GM18909 (cell line): ENCODE measurements around the gene PRR19.
"Not testable (repeated sequence)": the region's sequence is repeated elsewhere in the genome, so short reads cannot be mapped to it uniquely, and the experiment has no call there.

Source experiments
- ATAC-seq: cut with Tn5 transposase; IDR thresholded peaks from one replicate; pipeline ENCODE4 v1.9.1; 2021; ENCODE audit warnings: mild to moderate bottlenecking; ENCODE audit not compliant: unreplicated experiment, poor library complexity

The PRR19 gene

DNA sequence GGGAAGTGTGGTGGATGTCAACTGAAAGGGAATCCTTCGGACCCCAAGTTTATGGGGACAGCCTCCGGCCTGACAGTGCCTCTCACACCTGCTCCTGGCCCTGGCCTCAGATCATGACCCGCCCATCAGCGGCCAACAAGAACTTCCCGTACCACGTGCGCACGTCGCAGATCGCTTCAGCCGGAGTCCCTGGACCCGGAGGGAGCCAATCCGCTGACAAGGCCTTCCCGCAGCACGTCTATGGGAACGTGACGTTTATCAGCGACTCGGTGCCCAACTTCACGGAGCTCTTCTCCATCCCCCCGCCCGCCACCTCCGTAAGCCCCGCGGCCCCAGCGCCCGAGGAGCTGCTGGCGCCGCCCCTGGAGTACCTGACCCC, 21.5 kb downstream of the PRR19 start:
- no peak for ATAC-seq

DNA sequence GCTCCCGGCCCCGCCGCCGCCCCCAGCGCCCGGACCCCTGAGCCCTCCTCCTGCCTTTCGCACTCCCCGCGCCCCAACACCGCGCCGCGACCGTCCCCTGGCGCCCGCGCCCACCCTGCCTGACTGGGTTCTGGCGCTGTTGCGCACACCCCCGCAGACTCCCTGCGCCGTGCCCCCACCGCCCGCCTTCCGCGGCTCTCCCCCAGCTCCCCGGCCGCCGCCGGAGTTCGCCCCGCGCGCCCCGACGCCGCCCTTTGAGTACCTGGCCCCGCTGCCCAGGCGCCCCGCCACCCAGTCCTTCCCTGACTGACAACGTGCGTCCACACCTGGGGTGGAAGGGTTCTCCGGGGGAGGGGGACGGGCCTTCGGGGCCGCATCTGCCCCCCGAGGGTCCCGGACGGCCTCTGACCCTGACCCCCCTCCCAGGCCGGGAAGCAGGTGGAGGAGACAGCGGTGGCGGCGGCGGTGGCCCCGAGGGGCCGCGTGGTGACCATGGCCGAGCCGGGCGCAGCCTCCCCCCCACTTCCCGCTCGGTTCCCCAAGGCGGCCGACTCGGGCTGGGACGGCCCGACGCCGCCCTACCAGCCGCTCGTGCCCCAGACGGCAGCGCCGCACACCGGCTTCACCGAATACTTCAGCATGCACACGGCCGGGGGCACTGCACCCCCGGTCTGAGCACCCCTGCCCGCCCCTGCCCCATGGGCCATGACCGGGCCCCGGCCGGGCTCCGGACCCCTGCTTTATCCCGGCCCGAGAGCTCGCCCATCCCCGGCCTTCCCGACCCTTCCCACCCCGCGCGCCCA, 22.1 kb downstream of the PRR19 start:
- ATAC-seq = no peak

DNA sequence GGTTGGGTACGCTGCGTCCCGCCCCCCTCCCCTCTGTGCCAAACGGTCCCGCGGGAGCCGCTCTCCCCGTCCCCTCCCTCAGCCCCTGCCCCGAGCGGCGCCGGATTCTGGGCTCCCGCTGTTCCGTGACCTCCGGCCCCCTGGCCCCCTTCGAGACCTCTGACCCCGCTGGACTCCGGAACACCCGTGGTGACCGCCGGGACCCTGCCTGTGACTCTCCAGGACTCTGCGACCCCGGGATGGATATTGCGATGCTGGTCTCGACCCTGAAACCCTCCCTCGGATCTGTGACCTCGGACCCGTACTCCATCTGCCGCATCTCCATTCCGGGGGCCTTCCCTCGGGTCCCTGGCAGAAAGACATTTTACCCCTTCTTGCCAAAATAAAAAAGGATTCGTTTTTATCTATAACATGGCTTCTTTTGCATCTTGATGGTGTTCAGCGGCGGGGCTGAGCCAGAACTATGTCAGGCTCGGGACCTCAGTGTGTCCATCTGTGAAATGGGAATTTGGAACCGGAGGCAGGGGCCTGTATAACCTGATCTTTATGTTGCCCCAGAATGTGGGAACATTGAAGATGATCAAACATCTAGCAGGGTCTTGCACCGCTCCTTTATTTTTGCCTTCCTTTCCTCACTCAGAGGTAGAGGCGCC, 22.8 kb downstream of the PRR19 start:
- ATAC-seq = no peak

DNA sequence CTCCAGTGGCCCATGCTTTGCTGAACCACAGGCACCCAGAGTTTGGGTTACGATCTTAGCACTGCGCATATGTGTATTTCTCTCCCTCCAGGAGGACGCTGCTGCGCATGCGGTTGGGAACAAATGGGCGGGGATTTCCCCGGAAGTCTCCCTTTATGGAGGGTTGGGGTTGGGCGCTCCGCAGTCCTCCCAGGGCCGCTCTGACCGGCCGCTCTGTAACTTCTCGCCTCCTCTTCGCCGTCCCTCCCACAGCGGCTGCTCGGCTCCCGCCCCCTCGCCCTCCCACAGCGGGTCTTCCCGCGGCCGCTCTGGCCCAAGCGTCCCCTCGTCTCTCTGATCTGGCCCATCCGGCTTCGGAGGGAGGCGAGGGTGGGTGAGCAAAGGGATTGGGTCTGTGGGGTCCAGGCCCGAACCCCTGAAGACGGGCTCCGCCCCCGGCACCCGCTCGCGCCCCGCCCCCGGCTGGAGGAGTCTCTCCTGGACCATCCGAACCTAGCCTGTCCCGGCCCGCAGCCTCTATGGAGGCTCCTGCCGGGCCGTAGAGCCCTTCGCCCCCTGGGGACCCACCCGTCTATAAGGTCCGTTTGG, 23.5 kb downstream of the PRR19 start, which contains the start of gene MEGF8:
Gene MEGF8 (plus strand): TSS at position 328 of the 588 bp plus-strand sequence. CDS start 609 bp downstream, outside the sequence.
- ATAC-seq = peak; percentile 92

DNA sequence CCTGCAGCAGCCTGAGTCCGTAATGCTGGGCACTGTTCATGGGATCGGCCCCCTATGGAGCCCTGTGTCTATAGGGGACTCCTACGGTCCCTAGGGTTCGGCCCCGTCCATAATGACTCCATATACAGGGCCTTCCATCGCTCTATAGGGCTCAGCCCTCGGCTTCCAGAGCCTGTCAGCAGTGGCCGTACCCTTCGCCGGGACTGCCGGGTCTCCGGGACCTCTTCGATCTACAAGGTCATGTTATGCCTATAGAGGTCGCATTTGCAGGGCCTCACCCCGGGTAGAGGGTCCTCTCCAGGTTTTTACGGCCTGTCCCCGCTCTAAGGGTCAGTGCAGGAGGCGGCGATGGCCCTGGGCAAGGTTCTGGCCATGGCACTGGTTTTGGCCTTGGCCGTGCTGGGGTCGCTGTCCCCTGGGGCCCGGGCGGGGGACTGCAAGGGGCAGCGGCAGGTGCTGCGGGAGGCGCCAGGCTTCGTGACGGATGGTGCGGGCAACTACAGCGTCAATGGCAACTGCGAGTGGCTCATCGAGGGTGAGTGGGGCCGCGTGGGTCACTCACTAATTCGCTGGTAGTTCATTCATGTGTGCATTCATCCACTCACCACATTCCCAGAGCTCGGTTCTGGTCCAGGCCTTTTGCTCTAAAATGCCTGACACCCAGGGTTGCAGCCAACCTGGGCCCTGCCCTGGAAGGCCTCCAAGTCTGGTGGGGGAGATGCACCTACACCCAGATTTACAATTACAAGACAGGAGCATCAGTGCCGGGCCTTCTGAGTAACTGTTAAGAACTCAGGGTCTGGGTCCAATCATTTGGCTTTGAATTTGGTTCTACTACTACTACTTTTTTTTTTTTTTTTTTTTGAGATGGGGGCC, 24.2 kb downstream of the PRR19 start:
- peak; percentile 14 for ATAC-seq

DNA sequence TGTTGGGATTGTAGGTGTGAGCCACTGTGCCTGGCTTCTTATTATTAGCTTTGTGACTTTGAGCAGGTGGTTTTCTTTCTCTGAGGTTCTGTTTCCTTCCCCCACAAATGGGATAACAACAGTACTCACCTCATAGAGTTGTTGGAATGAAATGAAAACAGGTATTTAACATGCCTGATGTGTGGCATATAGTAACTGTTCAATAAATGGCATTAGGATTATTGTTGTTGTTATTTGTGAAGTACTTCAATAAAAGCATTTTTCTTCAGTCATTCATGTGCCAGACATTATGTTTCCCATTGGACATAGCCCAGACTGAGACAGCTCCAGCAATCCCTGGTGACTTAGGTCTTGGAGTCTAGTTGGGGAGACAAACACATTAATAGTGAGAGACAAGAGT, 25.0 kb downstream of the PRR19 start:
- no peak for ATAC-seq

DNA sequence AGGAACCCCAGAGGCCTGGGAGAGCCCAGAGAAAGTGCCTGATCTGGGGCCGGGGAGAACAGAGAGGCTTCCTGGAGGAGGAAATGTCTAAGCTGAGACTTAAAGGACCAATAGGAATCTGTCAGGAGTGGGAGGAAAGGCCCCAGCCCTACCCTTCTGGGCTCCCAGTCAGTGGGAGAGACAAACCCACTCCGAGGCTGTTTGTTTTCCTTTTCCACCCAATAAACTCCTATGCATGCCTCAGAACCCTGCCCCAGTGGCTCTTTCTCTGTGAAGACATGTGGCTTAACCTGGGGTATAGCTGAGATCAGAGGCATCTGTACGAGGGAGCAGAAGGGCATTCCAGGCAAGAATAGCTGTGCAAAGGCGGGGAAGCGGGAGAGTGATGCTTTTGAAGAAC, 25.4 kb downstream of the PRR19 start:
- ATAC-seq = no peak

DNA sequence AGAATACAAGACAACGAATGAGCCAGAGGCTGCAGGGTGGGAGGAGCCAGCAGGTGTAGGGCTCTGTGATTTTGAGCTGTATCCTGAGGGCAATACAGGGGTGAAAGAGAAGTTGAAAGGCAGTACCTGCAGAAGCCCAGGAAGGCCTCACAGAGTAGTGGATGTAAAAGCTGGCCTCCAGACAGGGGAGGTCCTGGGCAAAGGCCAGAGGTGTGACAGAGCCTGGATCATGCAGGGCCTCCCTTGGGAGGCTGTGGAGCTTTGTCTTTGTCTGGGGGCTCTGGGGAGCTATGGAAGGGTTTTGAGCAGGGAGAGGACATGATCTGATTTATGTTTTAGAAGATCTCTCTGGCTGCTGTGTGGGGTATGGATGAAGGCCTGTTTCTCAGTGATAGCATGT, 26.2 kb downstream of the PRR19 start:
- ATAC-seq = no peak

DNA sequence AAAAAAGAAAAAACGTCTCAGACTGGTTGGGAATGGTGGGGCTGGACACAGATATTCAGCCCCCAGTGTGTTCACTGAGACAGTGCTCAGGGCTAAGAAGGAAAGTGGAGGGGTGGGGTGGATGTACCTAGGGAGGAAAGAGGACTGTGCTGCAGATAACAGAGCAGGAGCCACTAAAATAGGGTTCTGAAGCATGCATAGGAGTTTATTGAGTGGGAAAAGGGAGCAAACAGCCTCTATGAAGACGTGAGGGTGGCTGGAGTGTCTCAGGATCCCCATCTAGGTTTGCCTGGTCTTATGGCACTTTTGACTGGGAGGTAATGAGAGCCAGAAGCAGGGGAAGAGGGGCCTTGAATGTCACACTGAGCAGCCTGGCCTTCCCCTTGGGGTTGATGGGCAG, 26.9 kb downstream of the PRR19 start:
- no peak for ATAC-seq

DNA sequence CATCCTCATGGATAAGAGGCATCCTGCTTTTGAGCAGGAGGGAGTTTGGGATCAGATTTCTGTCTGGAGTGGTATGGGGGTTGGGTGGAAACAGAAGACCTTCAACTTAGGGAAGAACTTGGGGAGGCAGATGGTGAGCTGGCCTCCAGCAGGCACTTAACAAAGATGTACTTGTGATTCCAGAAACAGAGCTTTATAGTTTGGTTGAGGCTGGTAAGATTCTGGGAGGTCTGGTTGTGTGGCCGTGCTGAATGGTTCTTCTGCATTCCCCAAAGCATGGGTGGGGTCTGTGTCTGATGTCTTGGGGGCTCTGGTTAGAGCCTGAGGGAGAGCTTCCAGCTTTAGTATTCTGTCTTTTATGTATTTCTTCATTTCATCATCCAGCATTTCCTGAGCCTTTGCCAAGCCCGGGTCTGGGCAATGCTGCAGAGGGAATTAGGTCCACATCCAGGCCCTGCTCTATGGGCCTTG, 28.3 kb downstream of the PRR19 start:
- no peak for ATAC-seq

DNA sequence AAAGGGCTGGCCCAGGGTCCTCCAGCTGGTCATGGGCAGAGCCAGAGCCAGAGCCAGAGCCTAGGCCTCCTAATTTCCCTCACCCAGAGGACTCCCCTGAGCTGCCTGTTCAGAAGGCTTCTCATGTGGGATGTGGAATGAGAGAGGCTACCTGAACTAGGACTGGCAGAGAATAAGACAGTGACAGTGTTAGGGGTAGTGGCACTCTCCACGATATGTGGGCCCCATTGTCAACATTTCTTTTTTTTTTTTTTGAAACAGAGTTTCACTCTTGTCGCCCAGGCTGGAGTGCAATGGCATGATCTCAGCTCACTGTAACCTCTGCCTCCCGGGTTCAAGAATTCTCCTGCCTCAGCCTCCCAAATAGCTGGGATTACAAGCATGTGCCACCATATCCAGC, 29.4 kb downstream of the PRR19 start:
- ATAC-seq = not testable (repeated sequence)

DNA sequence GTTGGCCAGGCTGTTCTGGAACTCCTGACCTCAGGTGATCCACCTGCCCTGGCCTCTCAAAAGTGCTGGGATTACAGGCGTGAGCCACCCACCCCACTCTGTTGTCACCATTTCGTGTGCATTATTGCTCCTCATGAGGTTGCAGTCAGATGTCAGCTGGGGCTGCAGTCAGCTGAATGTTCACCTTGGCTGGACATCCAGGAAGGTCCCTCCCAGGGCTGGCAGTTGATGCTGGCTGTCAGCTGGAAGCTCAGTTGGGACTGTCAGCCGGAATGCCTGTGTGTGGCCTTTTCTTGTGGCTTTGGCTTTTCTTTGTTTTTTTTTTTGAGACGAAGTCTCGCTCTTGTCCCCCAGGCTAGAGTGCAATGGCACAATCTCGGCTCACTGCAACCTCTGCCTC, 30.1 kb downstream of the PRR19 start:
- ATAC-seq = no peak

DNA sequence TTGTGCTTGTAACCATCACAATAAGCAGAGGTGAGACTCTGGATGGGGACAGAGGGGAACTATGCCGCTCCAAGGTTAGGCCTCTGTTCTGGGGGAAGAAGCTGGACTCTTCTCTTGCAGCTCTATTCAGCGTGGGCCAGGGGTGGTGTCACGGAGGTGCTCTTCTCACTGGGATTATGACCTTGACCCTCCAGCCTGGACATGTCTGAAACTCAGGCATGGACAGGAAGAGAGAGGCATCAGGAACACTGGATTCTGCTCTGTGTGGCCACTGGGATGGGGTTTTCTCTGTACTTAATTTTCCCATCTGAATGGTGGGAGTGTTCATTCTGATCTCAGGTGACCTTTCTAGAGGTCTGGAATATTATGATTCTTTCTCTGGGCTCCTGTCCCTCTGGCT, 31.1 kb downstream of the PRR19 start:
- ATAC-seq = no peak

DNA sequence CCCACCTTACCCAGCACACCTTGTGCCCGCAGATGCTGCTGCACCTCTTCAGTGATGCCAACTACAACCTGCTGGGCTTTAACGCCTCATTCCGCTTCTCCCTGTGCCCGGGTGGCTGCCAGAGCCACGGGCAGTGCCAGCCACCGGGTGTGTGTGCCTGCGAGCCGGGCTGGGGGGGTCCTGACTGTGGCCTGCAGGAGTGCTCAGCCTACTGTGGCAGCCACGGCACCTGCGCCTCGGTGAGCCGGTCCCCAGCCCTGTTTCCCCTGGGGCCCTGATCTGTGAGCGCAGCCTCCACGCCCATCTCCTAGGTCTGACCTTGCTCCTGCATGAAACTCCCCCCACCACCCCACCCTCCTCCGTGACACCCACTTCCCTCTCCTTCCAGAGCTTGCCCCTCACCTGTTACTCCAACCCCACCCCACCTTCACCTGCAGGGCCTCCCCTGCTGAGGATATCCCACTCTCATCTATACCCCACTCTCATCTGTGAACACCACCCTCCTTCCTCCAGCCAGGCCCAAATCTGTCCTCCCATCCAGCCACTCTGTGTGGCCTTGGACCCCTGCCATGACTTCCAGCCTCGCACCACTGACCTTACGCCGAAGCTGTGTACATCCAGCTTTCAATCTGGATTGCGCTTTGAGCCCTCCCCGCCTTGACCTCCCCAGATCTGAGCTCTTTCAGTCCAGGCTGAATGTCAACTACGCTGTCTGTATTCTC, 32.2 kb downstream of the PRR19 start:
- ATAC-seq = no peak

DNA sequence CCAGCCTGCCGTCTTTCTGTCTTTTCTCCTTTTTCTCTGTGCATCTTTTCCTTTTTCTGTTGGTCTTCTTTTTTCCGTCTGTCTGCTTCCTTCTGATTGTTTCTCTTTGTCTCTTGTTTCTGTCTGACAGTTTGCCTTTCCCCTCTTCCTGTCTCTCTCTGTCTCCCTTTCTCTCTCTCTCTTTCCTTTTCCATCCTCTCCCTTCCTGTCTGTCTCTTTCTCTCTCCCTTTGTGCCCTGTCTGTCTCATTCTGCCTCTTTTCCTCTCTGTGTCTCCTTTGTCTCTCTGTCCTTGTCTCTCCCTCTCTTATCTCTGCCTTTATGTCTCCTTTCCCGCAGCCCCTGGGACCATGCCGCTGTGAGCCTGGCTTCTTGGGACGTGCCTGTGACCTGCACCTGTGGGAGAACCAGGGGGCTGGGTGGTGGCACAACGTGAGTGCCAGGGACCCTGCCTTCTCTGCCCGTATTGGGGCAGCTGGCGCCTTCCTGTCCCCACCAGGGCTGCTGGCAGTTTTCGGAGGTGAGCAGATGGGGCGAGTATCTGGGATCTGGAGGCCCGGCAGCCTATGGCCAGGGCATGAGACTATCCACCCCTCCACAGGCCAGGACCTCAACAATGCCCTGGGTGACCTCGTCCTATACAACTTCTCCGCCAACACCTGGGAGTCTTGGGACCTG, 32.9 kb downstream of the PRR19 start:
- ATAC-seq = no peak

DNA sequence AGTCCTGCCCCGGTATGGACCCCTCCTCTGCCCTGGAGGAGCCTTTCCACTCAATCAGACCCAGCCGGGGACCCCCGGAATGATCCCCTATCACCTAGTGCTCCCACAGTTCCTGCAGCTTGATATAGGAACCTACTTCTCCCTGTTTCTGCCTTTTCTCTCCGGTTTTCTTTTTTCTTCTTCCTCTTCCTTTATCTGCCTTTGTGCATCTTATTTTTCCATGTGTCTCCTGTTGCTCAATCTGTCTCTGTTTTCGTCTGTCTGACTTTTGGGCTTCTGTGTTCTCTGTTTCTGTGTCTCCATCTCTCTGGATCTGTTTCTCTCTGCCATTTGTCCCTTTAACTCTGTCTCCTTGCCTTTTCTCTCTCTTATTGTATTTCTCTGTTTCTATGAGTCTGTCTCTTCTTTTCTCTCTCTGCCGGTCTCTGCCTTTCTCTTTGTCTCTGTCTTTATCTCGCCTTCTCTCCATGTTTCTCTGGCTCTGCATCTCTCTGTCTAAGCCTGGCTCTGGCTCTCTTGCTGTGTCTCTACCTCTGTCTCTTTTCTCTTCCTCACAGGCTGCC, 33.5 kb downstream of the PRR19 start:
- ATAC-seq = no peak

DNA sequence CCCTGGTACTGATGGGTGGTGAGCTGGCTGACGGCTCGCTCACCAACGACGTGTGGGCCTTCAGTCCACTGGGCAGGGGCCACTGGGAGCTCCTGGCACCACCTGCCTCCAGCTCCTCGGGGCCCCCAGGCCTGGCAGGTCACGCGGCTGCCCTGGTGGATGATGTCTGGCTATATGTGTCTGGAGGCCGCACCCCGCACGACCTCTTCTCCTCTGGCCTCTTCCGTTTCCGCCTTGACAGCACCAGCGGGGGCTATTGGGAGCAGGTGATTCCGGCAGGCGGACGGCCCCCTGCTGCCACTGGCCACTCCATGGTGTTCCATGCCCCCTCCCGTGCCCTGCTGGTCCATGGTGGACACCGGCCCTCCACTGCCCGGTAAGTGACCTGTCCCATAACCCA, 34.0 kb downstream of the PRR19 start:
- ATAC-seq = no peak

DNA sequence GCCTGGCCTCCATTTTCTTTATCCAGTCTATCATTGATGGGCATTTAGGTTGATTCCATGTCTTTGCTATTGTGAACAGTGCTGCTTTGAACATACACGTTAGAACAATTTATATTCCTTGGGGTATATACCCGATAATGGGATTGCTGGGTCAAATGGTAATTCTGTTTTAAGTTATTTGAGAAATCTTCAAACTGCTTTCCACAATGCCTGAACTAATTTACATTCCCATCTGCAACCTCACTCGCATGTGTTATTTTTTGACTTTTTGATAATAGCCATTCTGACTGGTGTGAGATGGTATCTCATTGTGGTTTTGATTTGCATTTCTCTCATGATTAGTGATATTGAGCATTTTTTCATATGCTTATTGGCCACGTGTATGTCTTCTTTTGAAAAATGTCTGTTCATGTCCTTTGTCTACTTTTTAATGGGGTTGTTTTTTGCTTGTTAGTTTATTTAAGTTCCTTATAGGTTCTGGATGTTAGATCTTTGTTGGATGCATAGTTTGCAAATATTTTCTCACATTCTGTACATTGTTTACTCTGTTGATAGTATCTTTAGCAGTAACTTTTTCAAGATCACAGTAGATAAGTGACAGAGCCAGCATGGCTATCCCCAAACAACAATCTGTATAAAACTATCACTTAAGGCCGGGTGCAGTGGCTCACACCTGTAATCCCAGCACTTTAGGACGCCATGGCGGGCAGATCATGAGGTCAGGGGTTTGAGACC, 37.4 kb downstream of the PRR19 start:
- ATAC-seq = not testable (repeated sequence)
